Activated T-cell treated with anti-CD3 and anti-CD28 coated beads, Interleukin-2, amount 50 U/mL, for 1 hour (primary cell): ENCODE data around the gene MICB.

ENCODE experiments used
- DNase-seq: peaks from one replicate; pipeline ENCODE4 v3.0.0-alpha.2; 2020

Gene MICB

GRCh38 chr6:31541658-31542521, 43.9 kb downstream of the MICB start, which contains the start of gene DDX39B:
TSS of gene DDX39B (minus strand) at chr6:31542003. CDS start at chr6:31540532, 1,471 bp downstream.
- peak; percentile 91 for DNase-seq

DNA sequence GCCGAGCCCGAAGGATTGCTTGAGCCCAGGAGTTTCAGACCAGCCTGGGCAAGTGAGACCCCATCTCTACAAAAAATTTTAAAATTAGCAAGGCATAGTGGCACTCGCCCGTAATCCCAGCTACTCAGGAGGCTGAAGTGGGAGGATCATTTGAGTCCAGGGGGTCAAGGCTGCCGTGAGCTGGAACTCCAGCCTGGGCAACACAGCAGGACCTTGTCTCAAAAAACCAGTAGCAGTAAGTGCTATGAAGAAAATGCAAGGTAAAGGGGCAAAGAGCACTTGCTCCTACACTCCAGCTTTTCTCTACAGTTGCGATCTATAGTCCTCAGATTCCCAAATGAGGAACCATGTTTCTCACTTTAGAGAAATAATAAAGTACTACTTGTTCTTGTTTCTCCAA, 45.7 kb downstream of the MICB start:
- DNase-seq: no peak

- DNase-seq: no peak
These were observed 46.7 kb downstream of the MICB start for GRCh38 chr6:31544676-31545075.

DNA sequence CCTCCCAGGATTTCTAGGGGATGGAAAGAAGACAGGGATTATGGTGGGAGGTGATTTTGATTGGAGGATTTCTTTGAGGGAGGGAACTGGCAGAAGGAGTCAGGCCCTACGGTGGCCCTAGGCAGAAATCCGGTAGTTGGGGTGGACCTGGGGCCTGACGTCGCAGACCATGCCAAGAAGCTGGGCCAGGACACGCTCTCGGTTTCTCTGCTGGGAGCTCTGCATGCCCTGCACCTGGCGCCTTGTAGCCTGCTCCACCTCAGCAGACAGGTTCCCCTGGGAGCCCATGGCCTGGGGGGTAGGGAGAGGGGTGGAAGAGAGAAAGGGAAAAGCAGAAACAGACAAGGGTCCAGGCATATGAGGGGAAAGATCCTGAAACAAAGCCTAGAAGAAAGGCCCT, 47.3 kb downstream of the MICB start:
- no peak for DNase-seq

- DNase-seq: peak; percentile 89
These were observed 48.5 kb downstream of the MICB start, which contains the start of gene ATP6V1G2 for GRCh38 chr6:31546339-31546957. TSS of gene ATP6V1G2 (minus strand) at chr6:31546608. CDS start at chr6:31546559, 49 bp downstream.

DNA sequence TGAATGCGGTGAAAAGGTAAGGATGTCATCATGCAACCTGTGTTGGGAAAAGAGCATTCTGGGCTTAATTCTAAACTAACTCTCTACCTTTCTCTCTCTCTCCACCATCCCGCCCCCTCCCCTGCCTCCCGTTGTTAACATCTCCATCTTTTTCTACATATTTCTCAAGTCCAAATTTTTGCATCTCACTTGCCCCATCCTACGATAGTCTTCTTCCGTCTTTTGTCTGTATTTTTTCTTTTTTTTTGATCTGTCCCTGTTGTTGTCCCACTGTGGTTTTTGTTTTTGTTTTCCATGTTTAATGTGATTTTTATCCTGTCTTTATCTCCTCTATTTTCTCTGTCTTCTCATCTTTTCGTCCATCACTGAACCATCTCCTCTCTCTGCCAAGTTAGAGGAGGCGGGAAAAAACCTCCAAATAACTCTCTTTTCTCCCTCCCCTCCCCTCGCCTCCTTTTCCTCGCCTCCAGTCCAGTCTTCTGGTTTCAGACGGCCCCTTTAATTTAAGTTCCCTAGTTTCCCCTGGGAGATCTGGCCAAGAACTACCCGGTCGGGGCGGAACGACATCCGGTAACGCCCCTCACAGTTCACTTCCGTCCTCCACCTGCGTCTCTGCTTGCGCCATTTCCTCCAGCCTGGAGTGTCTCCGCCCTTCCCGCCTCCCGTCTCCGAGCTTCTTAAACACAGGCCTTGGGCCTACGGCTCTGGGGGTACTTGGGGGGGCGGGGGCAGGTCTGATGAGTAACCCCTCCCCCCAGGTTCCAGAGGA, 49.2 kb downstream of the MICB start, which contains the start of gene NFKBIL1:
TSS of gene NFKBIL1 (plus strand) at position 651 of the 769 bp plus-strand sequence. CDS start at position 738, 87 bp downstream.
- DNase-seq: peak; percentile 87

DNA sequence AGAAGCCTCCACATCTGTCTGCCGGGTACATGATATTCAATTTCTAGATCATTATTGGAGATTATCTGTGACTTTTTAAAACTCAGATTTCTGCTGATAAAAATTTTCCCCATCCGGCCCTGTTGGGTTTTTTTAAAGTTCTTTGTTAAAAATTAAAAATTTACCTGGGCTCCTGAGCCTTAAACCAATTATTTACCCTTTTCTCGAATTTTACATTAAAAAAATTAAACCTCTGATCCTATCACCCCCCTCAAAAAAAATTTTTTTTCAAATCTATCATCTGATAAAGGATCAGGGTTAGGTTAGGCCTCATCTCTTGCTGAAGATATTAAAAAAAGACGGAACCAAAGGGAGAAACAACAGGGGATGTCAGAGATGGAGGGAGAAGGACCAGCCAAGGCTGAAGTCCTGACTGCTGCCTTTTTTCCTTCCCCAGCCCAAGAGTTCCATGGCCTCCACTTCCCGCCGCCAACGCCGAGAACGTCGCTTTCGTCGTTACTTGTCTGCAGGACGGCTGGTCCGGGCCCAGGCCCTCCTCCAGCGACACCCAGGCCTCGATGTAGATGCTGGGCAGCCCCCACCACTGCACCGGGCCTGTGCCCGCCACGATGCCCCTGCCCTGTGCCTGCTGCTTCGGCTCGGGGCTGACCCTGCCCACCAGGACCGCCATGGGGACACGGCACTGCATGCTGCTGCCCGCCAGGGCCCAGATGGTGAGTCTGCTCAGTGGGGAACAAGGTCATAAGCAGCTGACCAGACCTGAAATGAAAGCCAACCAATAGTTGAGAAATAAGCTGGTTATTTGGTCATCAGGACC, 50.0 kb downstream of the MICB start:
- no peak for DNase-seq

DNA sequence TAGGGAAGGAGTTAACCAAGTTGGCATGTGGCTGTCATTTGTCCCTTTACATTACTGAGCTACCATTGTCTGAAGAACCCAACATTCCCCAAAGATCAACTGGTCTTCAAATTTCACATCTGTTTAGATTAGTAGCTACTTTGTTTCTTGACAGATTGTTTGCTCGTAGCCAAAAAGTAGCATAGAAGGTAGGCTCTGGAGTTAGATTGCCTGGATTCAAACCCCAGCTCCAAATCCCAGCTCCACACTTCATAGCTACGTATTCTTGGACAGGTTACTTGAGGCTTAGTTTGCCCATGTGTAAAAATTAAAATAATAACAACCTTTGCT, 50.6 kb downstream of the MICB start:
- no peak for DNase-seq

GRCh38 chr6:31551371-31551770, 53.4 kb downstream of the MICB start:
- DNase-seq: peak; percentile 66

- no peak for DNase-seq
These were observed 58.4 kb downstream of the MICB start for GRCh38 chr6:31556307-31556706.

GRCh38 chr6:31557443-31558317, 59.7 kb downstream of the MICB start:
- no peak for DNase-seq

GRCh38 chr6:31558318-31558625, 60.3 kb downstream of the MICB start:
- no peak for DNase-seq

DNA sequence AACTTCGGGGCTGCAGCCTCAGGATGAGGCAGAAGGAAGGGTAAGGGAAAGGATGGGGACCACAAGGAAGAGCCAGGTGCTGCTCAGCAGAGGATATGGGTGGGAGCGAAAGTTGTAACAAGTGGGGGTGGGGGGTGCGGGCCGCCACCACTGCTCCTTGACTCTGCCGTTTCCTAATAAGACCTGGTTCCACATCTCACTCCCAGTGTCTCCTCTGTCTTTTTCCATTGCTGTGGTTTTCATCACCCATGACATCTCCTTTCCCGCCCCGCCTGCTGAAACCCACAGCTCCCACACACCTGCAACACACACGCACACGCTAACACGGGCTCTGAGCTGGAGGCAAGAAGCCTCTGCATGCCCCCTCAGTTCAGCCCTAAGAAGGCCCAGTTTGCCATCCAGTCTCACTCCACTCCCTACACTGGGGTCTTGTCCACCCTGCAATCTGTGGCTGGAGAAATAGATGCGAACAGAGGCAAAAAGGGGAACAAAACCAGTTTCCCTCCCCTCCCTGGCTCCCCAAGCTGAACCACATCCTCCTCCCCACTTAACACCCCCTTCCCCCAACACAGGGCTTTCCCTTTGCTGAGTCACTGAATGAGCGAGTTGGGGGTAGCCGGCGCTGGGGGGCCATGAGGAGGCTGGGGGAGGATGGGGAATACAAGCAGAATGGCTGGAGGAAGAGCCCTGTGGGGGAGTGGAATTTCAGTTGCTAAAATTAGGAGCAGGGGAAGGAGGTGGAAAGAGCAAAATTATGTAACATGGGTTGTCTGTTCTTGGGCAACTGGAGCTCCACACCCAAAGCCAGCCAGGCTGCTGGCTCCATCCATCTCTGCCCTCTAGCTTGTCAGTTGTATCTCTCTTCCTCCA, 60.9 kb downstream of the MICB start:
- peak; percentile 62 for DNase-seq

- no peak for DNase-seq
These were observed 61.6 kb downstream of the MICB start for GRCh38 chr6:31559606-31559957.

GRCh38 chr6:31559958-31560696, 62.2 kb downstream of the MICB start:
- DNase-seq: peak; percentile 34

DNA sequence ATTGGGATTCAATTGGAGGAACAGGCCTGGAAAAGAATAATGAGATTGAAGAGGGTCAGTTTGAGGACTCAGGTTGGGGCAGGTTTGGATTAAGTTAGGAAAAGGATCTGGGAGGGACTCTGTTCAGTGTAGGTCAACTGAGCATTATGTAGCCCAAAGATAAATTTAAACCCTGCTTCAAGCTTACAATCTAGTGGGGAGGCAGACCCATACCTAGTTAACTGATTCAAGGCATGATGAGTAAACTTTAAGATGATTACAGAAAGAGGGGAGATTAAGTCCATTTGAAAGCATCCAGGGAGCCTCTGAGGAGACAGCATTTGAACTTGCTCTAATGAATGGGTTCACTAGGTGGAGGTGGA, 62.7 kb downstream of the MICB start:
- no peak for DNase-seq
